ENCODE measurements around the gene HDAC4.
"Not testable (repeated sequence)": the region's sequence is repeated elsewhere in the genome, so short reads cannot be mapped to it uniquely, and the experiment has no call there.

Gene HDAC4

DNA sequence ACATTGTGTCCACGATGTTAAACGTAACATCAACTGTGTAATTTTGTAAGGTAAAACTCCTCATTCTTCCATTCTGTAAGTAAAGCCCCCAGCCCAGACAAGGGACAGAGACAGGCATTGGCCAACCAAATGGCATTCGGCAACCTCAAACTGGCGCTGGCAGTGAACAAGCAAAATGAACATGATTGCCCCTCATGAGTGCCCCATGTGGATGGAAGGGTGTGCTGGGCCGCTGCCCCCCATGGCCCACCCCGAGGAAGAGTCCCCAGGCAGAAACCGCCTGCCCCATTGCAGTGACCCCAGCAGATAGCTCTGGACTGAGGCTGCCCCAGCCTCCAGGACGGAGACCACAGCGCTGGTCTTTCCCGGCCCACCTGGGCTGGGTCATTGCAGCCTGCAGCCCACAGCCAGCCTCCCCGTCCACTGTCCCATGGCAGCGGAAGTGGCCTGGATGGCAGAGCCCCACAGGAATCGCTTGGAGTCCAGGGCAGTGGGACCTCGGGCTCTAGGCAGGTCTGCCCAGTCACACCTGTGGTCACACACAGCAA lies 220.2 kb downstream of the HDAC4 start:
- no peak overlapping the region for H3K4me3 Mint-ChIP-seq
- H3K4me1 Mint-ChIP-seq: no peaks in the 10 kb centered on the region
- no peak overlapping the region for H3K27ac Mint-ChIP-seq
- peaks cover 8% of the 10 kb centered on the region for H3K9me3 Mint-ChIP-seq
- peak; percentile 11 for DNase-seq
- CTCF ChIA-PET: no interaction called here
- H3K27me3 Mint-ChIP-seq: no peaks in the 10 kb centered on the region
- H3K36me3 Mint-ChIP-seq: peaks cover 58% of the 10 kb centered on the region

- Mint-ChIP-seq H3K4me3 (no peak overlapping the region), H3K9me3 (peaks cover 9% of the 10 kb centered on the region), H3K36me3 (peaks cover 65% of the 10 kb centered on the region), H3K27me3 (no peaks in the 10 kb centered on the region), H3K4me1 (no peaks in the 10 kb centered on the region), H3K27ac (no peak overlapping the region)
- DNase-seq: peak; percentile 12
- CTCF ChIA-PET: no interaction called here
These were observed 220.9 kb downstream of the HDAC4 start for GRCh38 chr2:239179851-239180371.

DNA sequence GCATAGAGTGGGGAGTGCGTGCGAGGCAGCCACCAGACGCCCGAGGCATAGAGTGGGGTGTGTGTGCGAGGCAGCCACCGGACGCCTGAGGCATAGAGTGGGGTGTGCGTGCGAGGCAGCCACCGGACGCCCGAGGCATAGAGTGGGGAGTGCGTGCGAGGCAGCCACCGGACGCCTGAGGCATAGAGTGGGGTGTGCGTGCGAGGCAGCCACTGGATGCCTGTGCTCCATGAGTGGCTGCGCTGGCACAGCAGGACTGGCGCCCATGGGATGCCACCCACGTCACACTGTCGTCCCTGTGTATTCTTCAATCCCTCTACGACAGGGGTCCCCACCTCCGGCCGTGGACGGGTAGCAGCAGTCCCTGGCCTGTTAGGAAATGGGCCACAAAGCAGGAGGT lies 221.9 kb downstream of the HDAC4 start:
- no peaks in the 10 kb centered on the region for H3K4me1 Mint-ChIP-seq
- peak; percentile 3 for DNase-seq
- H3K27ac Mint-ChIP-seq: no peak overlapping the region
- H3K36me3 Mint-ChIP-seq: peaks cover 75% of the 10 kb centered on the region
- peaks cover 19% of the 10 kb centered on the region for H3K9me3 Mint-ChIP-seq
- H3K27me3 Mint-ChIP-seq: no peaks in the 10 kb centered on the region
- CTCF ChIA-PET: no interaction called here
- no peak overlapping the region for H3K4me3 Mint-ChIP-seq

GRCh38 chr2:239178484-239178883 lies 222.3 kb downstream of the HDAC4 start:
- DNase-seq: peak; percentile 13
- H3K36me3 Mint-ChIP-seq: peaks cover 75% of the 10 kb centered on the region
- CTCF ChIA-PET: interaction anchor here (0.6 kb wide), 1 partner anchor 25 kb away, joined by 3 read pairs; no protein-coding TSS in a partner anchor
- H3K27me3 Mint-ChIP-seq: no peaks in the 10 kb centered on the region
- H3K4me1 Mint-ChIP-seq: no peaks in the 10 kb centered on the region
- no peak overlapping the region for H3K4me3 Mint-ChIP-seq
- H3K27ac Mint-ChIP-seq: no peak overlapping the region
- H3K9me3 Mint-ChIP-seq: peaks cover 21% of the 10 kb centered on the region

DNA sequence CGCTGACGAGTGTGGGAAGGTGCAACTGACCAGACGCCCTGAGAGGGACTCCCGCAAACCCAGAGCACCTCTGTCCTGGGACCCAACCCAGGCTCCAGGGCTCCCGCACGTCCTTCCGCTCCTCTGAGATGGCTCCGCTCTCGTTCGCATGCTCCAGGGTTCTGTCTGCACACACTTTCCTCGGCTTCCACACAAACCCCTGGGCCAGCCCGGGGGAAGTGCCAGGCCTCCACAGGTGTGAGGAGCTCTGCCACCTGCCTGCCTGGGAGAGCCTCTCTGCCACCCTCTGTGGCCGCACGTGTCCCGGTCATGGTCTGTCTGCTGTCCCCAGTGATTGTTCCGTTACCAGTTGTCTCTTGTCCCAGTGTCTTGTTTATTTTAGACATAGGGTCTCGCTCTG lies 222.9 kb downstream of the HDAC4 start:
- Mint-ChIP-seq H3K27me3 (no peaks in the 10 kb centered on the region), H3K9me3 (peaks cover 25% of the 10 kb centered on the region), H3K27ac (no peak overlapping the region), H3K36me3 (peaks cover 81% of the 10 kb centered on the region), H3K4me3 (no peak overlapping the region), H3K4me1 (no peaks in the 10 kb centered on the region)
- CTCF ChIA-PET: interaction anchor here (0.6 kb wide), 1 partner anchor 26 kb away, joined by 3 read pairs; no protein-coding TSS in a partner anchor
- peak; percentile 5 for DNase-seq

- H3K4me1 Mint-ChIP-seq: no peaks in the 10 kb centered on the region
- CTCF ChIA-PET: no interaction called here
These were observed 223.5 kb downstream of the HDAC4 start for GRCh38 chr2:239177325-239177724.

DNA sequence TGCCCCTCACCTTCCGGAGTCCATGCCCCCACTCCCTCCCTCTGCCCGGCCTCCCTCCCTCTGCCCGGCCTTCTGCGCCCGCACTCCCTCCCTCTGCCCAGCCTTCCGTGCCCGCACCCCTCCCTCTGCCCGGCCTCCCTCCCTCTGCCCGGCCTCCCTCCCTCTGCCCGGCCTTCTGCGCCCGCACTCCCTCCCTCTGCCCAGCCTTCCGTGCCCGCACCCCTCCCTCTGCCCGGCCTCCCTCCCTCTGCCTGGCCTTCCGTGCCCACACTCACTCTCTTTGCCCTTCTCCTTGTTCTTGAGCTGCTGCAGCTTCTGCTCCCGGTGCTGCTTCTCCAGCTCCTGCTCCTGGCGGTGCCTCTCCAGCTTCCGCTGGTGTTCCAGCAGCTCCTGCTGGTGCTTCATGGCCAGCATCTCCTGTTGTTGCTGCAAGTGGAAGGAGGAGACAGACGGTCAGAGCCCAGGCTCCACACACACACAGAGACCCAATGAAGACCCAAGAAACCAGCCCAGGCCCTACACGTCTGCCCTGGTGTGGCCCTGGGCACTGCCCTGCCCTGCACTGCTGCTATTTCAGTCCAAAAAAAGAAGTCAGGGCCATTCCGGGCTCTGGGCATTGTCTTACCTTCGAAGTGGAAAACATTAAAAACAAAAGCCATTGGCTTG lies 224.5 kb downstream of the HDAC4 start:
- H3K4me1 Mint-ChIP-seq, CTCF ChIA-PET, H3K27ac Mint-ChIP-seq, H3K27me3 Mint-ChIP-seq, H3K4me3 Mint-ChIP-seq: not testable (repeated sequence)
- H3K9me3 Mint-ChIP-seq: peaks cover 36% of the 10 kb centered on the region
- H3K36me3 Mint-ChIP-seq: peaks cover 88% of the 10 kb centered on the region
- DNase-seq: peak; percentile 3

More at GRCh38 chr2:239177325-239177724, 223.5 kb downstream of the HDAC4 start:
- DNase-seq: peak; percentile 8
- Mint-ChIP-seq H3K4me3 (no peak overlapping the region), H3K27ac (peak overlapping the region; percentile 24), H3K27me3 (no peaks in the 10 kb centered on the region), H3K9me3 (peaks cover 30% of the 10 kb centered on the region), H3K36me3 (peaks cover 87% of the 10 kb centered on the region)

- Mint-ChIP-seq H3K9me3 (peaks cover 45% of the 10 kb centered on the region), H3K36me3 (peaks cover 91% of the 10 kb centered on the region), H3K4me1 (no peaks in the 10 kb centered on the region), H3K27ac (no peak overlapping the region), H3K4me3 (no peak overlapping the region), H3K27me3 (no peaks in the 10 kb centered on the region)
- CTCF ChIA-PET: no interaction called here
- DNase-seq: no peak
These were observed 225.6 kb downstream of the HDAC4 start for GRCh38 chr2:239175181-239175580.

GRCh38 chr2:239173301-239173700 lies 227.5 kb downstream of the HDAC4 start:
- no peak overlapping the region for H3K27ac Mint-ChIP-seq
- no peaks in the 10 kb centered on the region for H3K4me1 Mint-ChIP-seq
- CTCF ChIA-PET: no interaction called here
- no peak overlapping the region for H3K4me3 Mint-ChIP-seq
- peaks cover 45% of the 10 kb centered on the region for H3K9me3 Mint-ChIP-seq
- peaks cover 82% of the 10 kb centered on the region for H3K36me3 Mint-ChIP-seq
- no peak for DNase-seq
- H3K27me3 Mint-ChIP-seq: no peaks in the 10 kb centered on the region

DNA sequence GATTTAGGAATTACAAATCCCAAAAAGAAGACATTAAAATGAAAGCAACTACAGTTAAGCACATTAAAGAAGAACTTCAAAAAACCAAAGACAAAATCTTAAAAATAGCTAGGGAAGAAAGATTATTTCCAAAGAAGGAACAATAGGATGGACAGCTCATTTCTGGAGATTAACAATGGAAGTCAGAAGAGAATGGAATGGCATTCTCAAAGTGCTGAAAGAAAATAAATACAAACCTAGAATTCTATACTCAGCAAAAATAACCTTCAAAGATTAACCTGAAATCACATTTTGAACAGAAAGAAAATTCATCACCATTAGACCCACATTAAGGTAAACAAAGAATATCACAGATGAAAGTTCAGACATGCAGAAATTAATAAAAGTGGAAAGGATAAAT lies 229.2 kb downstream of the HDAC4 start:
- peaks cover 75% of the 10 kb centered on the region for H3K36me3 Mint-ChIP-seq
- H3K9me3 Mint-ChIP-seq: peaks cover 41% of the 10 kb centered on the region
- DNase-seq: no peak
- H3K27me3 Mint-ChIP-seq: no peaks in the 10 kb centered on the region
- CTCF ChIA-PET: no interaction called here
- H3K4me1 Mint-ChIP-seq: no peaks in the 10 kb centered on the region
- no peak overlapping the region for H3K27ac Mint-ChIP-seq
- no peak overlapping the region for H3K4me3 Mint-ChIP-seq

GRCh38 chr2:239169311-239170048 lies 231.3 kb downstream of the HDAC4 start:
- Mint-ChIP-seq H3K27me3 (no peaks in the 10 kb centered on the region), H3K4me3 (no peak overlapping the region), H3K27ac (no peak overlapping the region), H3K9me3 (peaks cover 32% of the 10 kb centered on the region), H3K4me1 (peaks cover 11% of the 10 kb centered on the region), H3K36me3 (peaks cover 68% of the 10 kb centered on the region)
- DNase-seq: peak; percentile 3
- CTCF ChIA-PET: no interaction called here

DNA sequence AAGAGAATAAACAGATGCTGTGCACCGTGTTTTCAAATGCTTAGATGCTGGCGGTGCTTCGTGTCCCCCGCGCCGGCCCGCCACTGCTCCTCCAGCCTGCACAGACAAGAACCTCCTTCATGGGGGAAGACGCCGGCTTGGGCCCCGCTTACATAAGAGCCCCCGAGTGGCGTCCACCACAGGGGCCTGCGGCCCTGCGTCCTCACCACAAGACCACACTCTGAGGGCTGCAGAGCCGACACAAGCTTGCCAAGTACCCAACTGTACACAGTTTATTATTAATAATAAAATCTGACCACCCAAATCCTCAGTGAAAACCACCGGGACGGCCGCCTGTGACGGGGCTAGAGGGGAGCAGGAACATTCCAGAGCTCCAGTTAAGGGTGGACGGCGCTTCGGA lies 232.2 kb downstream of the HDAC4 start:
- peak; percentile 14 for DNase-seq
- Mint-ChIP-seq H3K4me1 (peaks cover 20% of the 10 kb centered on the region), H3K9me3 (peaks cover 25% of the 10 kb centered on the region), H3K27ac (no peak overlapping the region), H3K4me3 (no peak overlapping the region), H3K27me3 (no peaks in the 10 kb centered on the region), H3K36me3 (peaks cover 69% of the 10 kb centered on the region)
- CTCF ChIA-PET: no interaction called here

DNA sequence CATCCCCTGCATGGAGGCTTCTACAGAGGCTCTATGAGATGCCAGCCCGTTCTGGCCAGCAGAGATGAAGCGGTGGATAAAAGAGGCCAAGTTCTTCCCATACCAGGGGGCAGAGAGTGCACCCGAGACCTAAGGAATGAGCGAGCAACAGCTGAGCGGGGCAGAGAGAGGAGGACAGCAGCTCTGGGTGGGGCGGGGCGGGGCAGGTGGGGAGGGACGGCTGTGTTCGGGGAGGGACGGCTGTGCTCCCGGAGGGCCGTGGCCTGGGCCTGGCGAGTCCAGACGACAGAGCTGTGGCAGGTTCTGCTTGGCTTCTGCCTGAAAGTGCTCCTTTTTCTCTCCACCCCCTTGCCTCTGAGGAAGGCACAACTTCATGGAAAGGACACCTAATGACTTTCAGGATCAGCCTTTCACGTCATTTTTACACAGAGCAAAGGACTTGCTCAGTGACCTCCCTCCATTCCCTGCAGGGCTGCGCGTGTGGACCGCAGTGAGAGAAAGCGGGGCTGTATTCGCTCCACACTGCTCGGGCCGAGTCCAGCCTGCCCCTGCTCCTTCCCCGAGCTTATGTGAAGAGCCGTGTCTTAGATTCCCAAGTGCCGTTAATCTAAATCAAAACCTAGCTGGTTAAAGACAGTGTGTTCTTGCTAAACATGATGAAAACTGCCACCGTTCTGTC lies 232.9 kb downstream of the HDAC4 start:
- H3K4me3 Mint-ChIP-seq: no peak overlapping the region
- CTCF ChIA-PET: no interaction called here
- H3K9me3 Mint-ChIP-seq: peaks cover 20% of the 10 kb centered on the region
- H3K27ac Mint-ChIP-seq: no peak overlapping the region
- H3K4me1 Mint-ChIP-seq: peaks cover 22% of the 10 kb centered on the region
- no peaks in the 10 kb centered on the region for H3K27me3 Mint-ChIP-seq
- peaks cover 67% of the 10 kb centered on the region for H3K36me3 Mint-ChIP-seq
- DNase-seq: peak; percentile 13

- Mint-ChIP-seq H3K36me3 (peaks cover 68% of the 10 kb centered on the region), H3K4me3 (no peak overlapping the region), H3K27me3 (no peaks in the 10 kb centered on the region), H3K27ac (no peak overlapping the region), H3K9me3 (peaks cover 14% of the 10 kb centered on the region), H3K4me1 (peaks cover 22% of the 10 kb centered on the region)
- peak; percentile 11 for DNase-seq
- CTCF ChIA-PET: no interaction called here
These were observed 233.7 kb downstream of the HDAC4 start for GRCh38 chr2:239167011-239167673.
